ENCODE results near the gene THSD1. TPM values are rescaled to one million over a fixed set of nuclear protein-coding genes. Genes with fewer than 3 reads are reported as not detected.

THSD1 gene
- total RNA-seq, 4 donors from 2014 or later, result 0.64 to 7.3 (median 4.8) TPM

DNA sequence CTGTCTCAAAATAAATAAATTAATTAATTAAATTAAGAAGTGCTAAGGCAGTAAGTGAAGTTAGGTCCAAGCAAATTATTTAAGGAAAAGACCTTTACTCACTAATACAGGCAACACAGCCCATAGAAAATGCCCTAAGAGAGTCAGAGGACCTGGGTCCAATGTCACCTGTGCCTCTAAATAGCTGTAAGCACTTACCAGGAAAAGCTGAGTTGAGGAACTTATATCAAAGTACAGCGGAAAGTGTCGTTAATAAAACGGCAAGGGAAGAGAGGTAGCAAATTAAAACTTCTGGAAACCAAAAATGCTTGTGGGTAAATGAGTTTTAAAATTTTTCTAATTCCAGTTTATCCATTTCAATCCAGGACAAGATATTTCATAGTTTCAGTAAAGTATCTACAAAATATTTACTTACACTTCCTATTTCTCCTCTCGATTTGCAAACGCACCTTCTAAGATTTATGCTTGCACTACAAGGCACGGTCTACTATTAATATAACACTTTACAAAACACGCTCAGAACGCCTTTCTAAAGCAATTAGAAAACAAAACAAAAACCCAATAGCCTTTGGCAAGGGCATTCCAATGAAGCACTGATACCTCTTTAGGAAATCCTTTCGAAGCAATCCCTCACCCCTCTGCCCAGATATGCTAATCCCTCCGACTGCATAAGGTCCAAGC lies 43.5 kb upstream of the THSD1 start:
- Histone ChIP-seq H3K36me3 (peaks cover 0 to 9% (median 0%) of the 10 kb centered on the region in 3 donors), H3K27ac (peak overlapping the region; percentile 91 to 99 (median 99)), H3K4me3 (peak overlapping the region; percentile 75 to 96 (median 89)), H3K27me3 (no peaks in the 10 kb centered on the region), H3K4me1 (peaks cover 17 to 69% (median 28%) of the 10 kb centered on the region in 3 donors), H3K9me3 (no peaks in the 10 kb centered on the region)
- intact Hi-C loops (cut with DNase I), result no loop called here
- 3 to 5% methylated on average over 9 to 10 of the region's 10 CpGs for WGBS, 2 donors
- TF ChIP-seq POLR2A (IDR thresholded peaks at IDR 0.05), result no peak
- TF ChIP-seq, protein P1, sequence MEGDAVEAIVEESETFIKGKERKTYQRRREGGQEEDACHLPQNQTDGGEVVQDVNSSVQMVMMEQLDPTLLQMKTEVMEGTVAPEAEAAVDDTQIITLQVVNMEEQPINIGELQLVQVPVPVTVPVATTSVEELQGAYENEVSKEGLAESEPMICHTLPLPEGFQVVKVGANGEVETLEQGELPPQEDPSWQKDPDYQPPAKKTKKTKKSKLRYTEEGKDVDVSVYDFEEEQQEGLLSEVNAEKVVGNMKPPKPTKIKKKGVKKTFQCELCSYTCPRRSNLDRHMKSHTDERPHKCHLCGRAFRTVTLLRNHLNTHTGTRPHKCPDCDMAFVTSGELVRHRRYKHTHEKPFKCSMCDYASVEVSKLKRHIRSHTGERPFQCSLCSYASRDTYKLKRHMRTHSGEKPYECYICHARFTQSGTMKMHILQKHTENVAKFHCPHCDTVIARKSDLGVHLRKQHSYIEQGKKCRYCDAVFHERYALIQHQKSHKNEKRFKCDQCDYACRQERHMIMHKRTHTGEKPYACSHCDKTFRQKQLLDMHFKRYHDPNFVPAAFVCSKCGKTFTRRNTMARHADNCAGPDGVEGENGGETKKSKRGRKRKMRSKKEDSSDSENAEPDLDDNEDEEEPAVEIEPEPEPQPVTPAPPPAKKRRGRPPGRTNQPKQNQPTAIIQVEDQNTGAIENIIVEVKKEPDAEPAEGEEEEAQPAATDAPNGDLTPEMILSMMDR (IDR thresholded peaks at IDR 0.05), result no peak
- no peak for DNase-seq

DNA sequence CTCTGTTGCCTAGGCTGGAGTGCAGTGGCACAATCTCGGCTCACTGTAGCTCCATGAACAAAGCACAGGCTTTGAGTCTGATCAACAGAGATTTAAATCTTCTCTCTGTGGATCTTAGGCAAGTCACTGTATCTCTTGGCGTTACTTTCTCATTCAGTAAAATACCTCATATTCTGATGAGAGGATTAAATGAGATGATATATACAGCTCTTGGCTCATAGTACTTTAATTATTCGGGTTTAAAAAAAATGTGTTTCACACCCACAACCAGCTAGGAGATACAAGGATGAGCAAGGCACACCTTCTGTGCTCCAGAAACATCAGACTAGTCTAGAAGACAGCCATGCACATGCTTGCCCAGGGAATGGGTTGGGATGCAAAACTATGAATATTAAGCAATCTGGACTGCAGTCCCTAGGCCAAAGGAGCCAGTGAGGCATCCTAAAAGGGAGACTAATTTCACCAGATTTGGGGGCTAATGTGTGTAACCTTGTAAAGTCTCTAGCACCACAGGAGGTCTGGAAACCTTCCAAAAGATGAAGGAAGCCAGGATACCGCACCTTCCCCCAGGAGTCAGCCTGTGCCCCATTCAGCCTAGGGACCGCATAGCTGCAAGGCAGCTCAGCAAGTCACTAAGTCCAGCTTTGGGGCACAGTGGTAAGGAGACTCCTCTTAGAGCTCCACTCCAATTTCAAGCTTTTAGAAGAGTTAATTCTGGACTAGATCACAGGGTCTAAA lies 42.0 kb upstream of the THSD1 start:
- Histone ChIP-seq H3K27ac (peak overlapping the region; percentile 45 to 99 (median 95)), H3K4me1 (peaks cover 17 to 64% (median 26%) of the 10 kb centered on the region in 3 donors), H3K27me3 (no peaks in the 10 kb centered on the region), H3K36me3 (peaks cover 0 to 20% (median 0%) of the 10 kb centered on the region in 3 donors), H3K4me3 (peak overlapping the region in 2 of 4 donors; percentile 75 to 93), H3K9me3 (no peaks in the 10 kb centered on the region)
- no peak for DNase-seq
- WGBS, 2 donors, result 40 to 47% methylated on average over 4 to 5 of the region's 5 CpGs
- intact Hi-C loops (cut with DNase I), result no loop called here
- TF ChIP-seq POLR2A (IDR thresholded peaks at IDR 0.05), result no peak
- TF ChIP-seq, protein P1 (IDR thresholded peaks at IDR 0.05), result no peak

DNA sequence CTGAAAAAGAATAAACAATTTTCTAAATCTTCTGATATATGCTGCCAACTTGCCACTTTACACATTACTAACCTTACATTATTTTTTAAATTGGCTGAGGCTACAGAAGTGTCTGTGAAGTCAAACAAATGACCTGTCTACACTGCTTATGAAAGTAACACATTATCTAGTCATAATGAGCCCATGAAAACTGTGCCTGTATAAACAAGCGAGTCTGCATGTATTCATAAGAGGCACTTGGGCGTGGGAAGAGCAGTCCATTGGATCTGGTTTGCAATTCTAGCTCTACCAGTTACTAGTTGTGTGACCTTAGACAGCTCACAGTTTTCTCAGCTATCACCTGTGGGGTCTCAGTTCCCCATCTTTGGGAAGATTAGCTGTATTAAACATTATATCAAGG lies 41.4 kb upstream of the THSD1 start:
- no peak for DNase-seq
- Histone ChIP-seq H3K27ac (peak overlapping the region; percentile 45 to 99 (median 95)), H3K4me1 (peaks cover 17 to 64% (median 26%) of the 10 kb centered on the region in 3 donors), H3K9me3 (no peaks in the 10 kb centered on the region), H3K4me3 (peak overlapping the region in 1 of 4 donors; percentile 12), H3K27me3 (no peaks in the 10 kb centered on the region), H3K36me3 (peaks cover 0 to 21% (median 0%) of the 10 kb centered on the region in 3 donors)
- 21 to 28% methylated on average over 2 of the region's 2 CpGs for WGBS, 2 donors
- intact Hi-C loops (cut with DNase I), result no loop called here
- TF ChIP-seq, protein P1 (IDR thresholded peaks at IDR 0.05), result no peak
- TF ChIP-seq POLR2A (IDR thresholded peaks at IDR 0.05), result no peak

DNA sequence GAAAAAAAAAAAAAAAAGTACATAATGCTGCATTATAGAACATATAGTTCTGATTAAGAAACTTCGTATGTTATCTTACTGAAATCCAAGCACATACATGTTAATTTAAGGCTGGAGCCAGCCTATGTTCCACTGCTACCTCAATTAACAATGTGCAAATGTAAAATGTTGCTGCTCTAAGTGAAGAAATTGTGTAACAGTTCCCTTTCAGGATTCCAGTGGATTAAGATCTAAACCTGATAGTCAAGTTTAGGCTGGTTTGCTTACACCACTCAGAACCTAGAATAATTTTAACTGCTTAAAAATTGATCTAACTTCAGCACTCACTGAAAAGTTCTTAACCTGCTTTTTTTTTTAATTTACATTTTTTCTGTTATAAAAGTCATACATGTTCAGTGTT lies 40.3 kb upstream of the THSD1 start:
- peak overlapping the region in 3 of 4 donors; percentile 91 to 99 (median 99) for H3K27ac ChIP-seq
- 21 to 63% methylated on average over 1 of the region's 1 CpG for WGBS, 2 donors
- no peak for DNase-seq

More for the DNA sequence above, 40.3 kb upstream of the THSD1 start:
- Histone ChIP-seq H3K4me1 (peaks cover 17 to 68% (median 26%) of the 10 kb centered on the region in 3 donors), H3K4me3 (no peak overlapping the region), H3K9me3 (no peaks in the 10 kb centered on the region), H3K36me3 (peaks cover 0 to 31% (median 0%) of the 10 kb centered on the region in 3 donors), H3K27me3 (no peaks in the 10 kb centered on the region)
- intact Hi-C loops (cut with DNase I), result no loop called here
- TF ChIP-seq, protein P1 (IDR thresholded peaks at IDR 0.05), result no peak
- no peak for TF ChIP-seq POLR2A (IDR thresholded peaks at IDR 0.05)

All from esophagus squamous epithelium (tissue), 5 donors.